OCI-LY3 (cell line): ENCODE measurements around the gene TSEN54.

Source experiments
- H2AFZ ChIP-seq: fragments of 200-600, 300-600 bp; shearing (Covaris generic); 2 replicates; pipeline ENCODE4 v1.6.0; 2014; ENCODE audit warnings: antibody characterized with exemption, low read depth, low read length
- H3K27ac ChIP-seq: fragments of 200-600, 300-600 bp; sonication (generic); 2 replicates; pipeline ENCODE4 v1.5.1; 2014; ENCODE audit warnings: mild to moderate bottlenecking, low read length, moderate library complexity, mixed read lengths
- H3K27me3 ChIP-seq: fragments of 200-600, 300-600 bp; sonication (generic); 2 replicates; pipeline ENCODE4 v1.6.1; 2014; ENCODE audit warnings: low read depth, low read length, mixed read lengths
- H3K36me3 ChIP-seq: fragments of 200-600, 300-600 bp; sonication (generic); replicated peaks from 2 replicates; pipeline ENCODE3; 2014; ENCODE audit warnings: low read depth, low read length, mixed read lengths
- H3K4me1 ChIP-seq: fragments of 300-600, 200-600 bp; sonication (generic); 2 replicates; pipeline ENCODE4 v1.6.1; 2014; ENCODE audit warnings: low read length, mixed read lengths
- H3K4me2 ChIP-seq: fragments of 200-600, 300-600 bp; sonication (generic); 2 replicates; pipeline ENCODE4 v1.6.1; 2014; ENCODE audit warnings: low read length, mixed read lengths
- H3K4me3 ChIP-seq: fragments of 300-600, 200-600 bp; sonication (generic); 2 replicates; pipeline ENCODE4 v1.5.1; 2014; ENCODE audit warnings: antibody characterized with exemption, mild to moderate bottlenecking, low read length, moderate library complexity
- H3K79me2 ChIP-seq: fragments of 300-600, 200-600 bp; shearing (Covaris generic); 2 replicates; pipeline ENCODE4 v1.6.1; 2014; ENCODE audit warnings: mild to moderate bottlenecking, low read length, mixed read lengths
- H3K9ac ChIP-seq: fragments of 300-600, 200-600 bp; shearing (Covaris generic); 2 replicates; pipeline ENCODE4 v1.6.0; 2014; ENCODE audit warnings: mild to moderate bottlenecking, low read length, moderate library complexity
- H3K9me3 ChIP-seq: fragments of 200-600, 300-600 bp; shearing (Covaris generic); 2 replicates; pipeline ENCODE4 v1.6.1; 2014; ENCODE audit warnings: low read length, mixed read lengths; ENCODE audit not compliant: insufficient read depth
- H4K20me1 ChIP-seq: fragments of 200-600, 300-600 bp; sonication (generic); 2 replicates; pipeline ENCODE4 v1.6.1; 2016; ENCODE audit warnings: low read length, mixed read lengths; ENCODE audit not compliant: insufficient read depth
- CTCF ChIP-seq: fragments of 200-600, 300-600 bp; sonication (generic); IDR thresholded peaks from 2 replicates; pipeline ENCODE4 v1.5.1; 2014; ENCODE audit warnings: antibody characterized with exemption, low read length, low read depth
- EZH2phosphoT487 ChIP-seq: fragments of 200-600 bp; shearing (Covaris generic); IDR thresholded peaks from 2 replicates; pipeline ENCODE4 v1.6.1; 2018; ENCODE audit warnings: antibody characterized with exemption, mixed run types, low read depth

TSEN54 gene

GRCh38 chr17:75549246-75550138 is 33.2 kb downstream of the TSEN54 start:
- no peaks in the 10 kb centered on the region for H3K36me3 ChIP-seq
- no peak overlapping the region for H3K9ac ChIP-seq
- no peak overlapping the region for H3K4me2 ChIP-seq
- H3K27me3 ChIP-seq, result no peaks in the 10 kb centered on the region
- no peak overlapping the region for H2AFZ ChIP-seq
- no peaks in the 10 kb centered on the region for H3K9me3 ChIP-seq
- H3K4me1 ChIP-seq, result no peaks in the 10 kb centered on the region
- TF ChIP-seq CTCF, result no peak
- no peak for TF ChIP-seq EZH2phosphoT487
- no peaks in the 10 kb centered on the region for H4K20me1 ChIP-seq
- H3K4me3 ChIP-seq, result no peak overlapping the region
- no peaks in the 10 kb centered on the region for H3K79me2 ChIP-seq
- H3K27ac ChIP-seq, result no peak overlapping the region

GRCh38 chr17:75550139-75550465 is 33.8 kb downstream of the TSEN54 start:
- TF ChIP-seq CTCF (no peak), EZH2phosphoT487 (no peak)
- no peak overlapping the region for H2AFZ ChIP-seq
- H4K20me1 ChIP-seq, result no peaks in the 10 kb centered on the region
- no peak overlapping the region for H3K4me3 ChIP-seq
- H3K27ac ChIP-seq, result no peak overlapping the region
- H3K36me3 ChIP-seq, result no peaks in the 10 kb centered on the region
- H3K79me2 ChIP-seq, result no peaks in the 10 kb centered on the region
- H3K9ac ChIP-seq, result no peak overlapping the region
- no peaks in the 10 kb centered on the region for H3K4me1 ChIP-seq
- H3K4me2 ChIP-seq, result no peak overlapping the region
- H3K27me3 ChIP-seq, result no peaks in the 10 kb centered on the region
- no peaks in the 10 kb centered on the region for H3K9me3 ChIP-seq

GRCh38 chr17:75551266-75551665 is 34.9 kb downstream of the TSEN54 start:
- Histone ChIP-seq H3K9me3 (no peaks in the 10 kb centered on the region), H4K20me1 (no peaks in the 10 kb centered on the region), H3K36me3 (no peaks in the 10 kb centered on the region), H2AFZ (no peak overlapping the region), H3K4me2 (no peak overlapping the region), H3K27me3 (no peaks in the 10 kb centered on the region), H3K79me2 (no peaks in the 10 kb centered on the region), H3K9ac (no peak overlapping the region), H3K27ac (no peak overlapping the region), H3K4me3 (no peak overlapping the region), H3K4me1 (no peaks in the 10 kb centered on the region)
- TF ChIP-seq EZH2phosphoT487, result no peak
- no peak for TF ChIP-seq CTCF

- H4K20me1 ChIP-seq, result no peaks in the 10 kb centered on the region
- no peaks in the 10 kb centered on the region for H3K36me3 ChIP-seq
- H3K4me1 ChIP-seq, result peaks cover 4% of the 10 kb centered on the region; the same call in 1 of the 2 replicates
- TF ChIP-seq EZH2phosphoT487 (no peak), CTCF (no peak)
- no peaks in the 10 kb centered on the region for H3K27me3 ChIP-seq
- H3K27ac ChIP-seq, result no peak overlapping the region
- H3K4me2 ChIP-seq, result no peak overlapping the region
- no peaks in the 10 kb centered on the region for H3K79me2 ChIP-seq
- H3K4me3 ChIP-seq, result no peak overlapping the region
- H2AFZ ChIP-seq, result no peak overlapping the region
- no peaks in the 10 kb centered on the region for H3K9me3 ChIP-seq
- H3K9ac ChIP-seq, result no peak overlapping the region
These were observed 36.3 kb downstream of the TSEN54 start for GRCh38 chr17:75552425-75553294.
